H1 (cell line): Measurements from ENCODE around the gene DCAF8. TPM values are rescaled to one million over a fixed set of nuclear protein-coding genes. Genes with fewer than 3 reads are reported as not detected.

ENCODE experiments used
- CTCF ChIA-PET: fragments of 300-600 bp; sonication (Branson Sonifier 250); formaldehyde crosslinking; loops from one replicate; lab custom pipeline; 2021; ENCODE audit not compliant: partially characterized antibody; lab: Charles Lee
- POLR2A ChIA-PET: fragments of 300-600 bp; sonication (Branson Sonifier 250); formaldehyde crosslinking; loops from one replicate; lab custom pipeline; 2021; ENCODE audit warnings: inconsistent platforms; ENCODE audit not compliant: partially characterized antibody; lab: Charles Lee
- DNase-seq, 2 experiments: peaks; one replicate each; pipeline versions ENCODE4 v3.0.0 to v3.0.0-alpha.2; 2010 to 2022; ENCODE audit warnings: low spot score in 2 of 2, low read depth in 1 of 2, mixed read lengths in 1 of 2
- FAIRE-seq: peaks from 2 replicates; lab custom pipeline; 2011; peaks lifted over from hg19 to GRCh38; lab: Jason Lieb, UNC
- H2AFZ ChIP-seq: 2 replicates; pipeline ENCODE4 v1.8.1; 2012; ENCODE audit warnings: low read length, inconsistent platforms
- H2AK5ac ChIP-seq: 2 replicates; pipeline ENCODE4 v1.6.1; 2013; ENCODE audit warnings: low read depth, low read length
- H2BK120ac ChIP-seq: replicated peaks from 2 replicates; pipeline ENCODE3; 2013; ENCODE audit warnings: low read depth, low read length, inconsistent platforms
- H2BK12ac ChIP-seq: 2 replicates; pipeline ENCODE4 v1.6.1; 2013; ENCODE audit warnings: low read depth, low read length
- H2BK15ac ChIP-seq: 2 replicates; pipeline ENCODE4 v1.6.1; 2013; ENCODE audit warnings: low read length
- H2BK20ac ChIP-seq: 2 replicates; pipeline ENCODE4 v1.6.1; 2013; ENCODE audit warnings: low read length
- H2BK5ac ChIP-seq: 2 replicates; pipeline ENCODE4 v1.6.1; 2013; ENCODE audit warnings: low read depth, low read length
- H3K14ac ChIP-seq: 2 replicates; pipeline ENCODE4 v1.6.1; 2013; ENCODE audit warnings: inconsistent platforms; ENCODE audit not compliant: insufficient read length
- H3K18ac ChIP-seq: 2 replicates; pipeline ENCODE4 v1.6.1; 2013; ENCODE audit warnings: low read length; ENCODE audit errors: extremely low read depth
- H3K23ac ChIP-seq: 2 replicates; pipeline ENCODE4 v1.6.1; 2013; ENCODE audit warnings: inconsistent platforms; ENCODE audit not compliant: insufficient read length
- H3K23me2 ChIP-seq: 2 replicates; pipeline ENCODE4 v1.6.1; 2013; ENCODE audit warnings: low read depth, low read length
- H3K27ac ChIP-seq: 2 replicates; pipeline ENCODE4 v1.6.1; 2011; ENCODE audit warnings: low read depth, low read length, inconsistent platforms
- H3K27me3 ChIP-seq, 4 experiments: replicated peaks in 1 of 4; 1 replicate in 1 of 4; 2 replicates in 3 of 4; pipeline versions ENCODE4 v1.6.1 to v1.8.1; 2011 to 2013; ENCODE audit warnings: low read length in 3 of 4, mild to moderate bottlenecking in 3 of 4, inconsistent platforms in 2 of 4, mixed read lengths in 2 of 4, moderate library complexity in 1 of 4; ENCODE audit not compliant: control insufficient read depth in 3 of 4, insufficient read depth in 3 of 4; ENCODE audit errors: extremely low read depth in 1 of 4
- H3K36me3 ChIP-seq, 4 experiments: 2 replicates each; pipeline versions ENCODE4 v1.6.1 to v1.8.1; 2011 to 2013; ENCODE audit warnings: mild to moderate bottlenecking in 4 of 4, low read length in 3 of 4, moderate library complexity in 2 of 4, control low read depth in 1 of 4, inconsistent platforms in 1 of 4; ENCODE audit not compliant: insufficient read depth in 4 of 4, control insufficient read depth in 2 of 4
- H3K4ac ChIP-seq: replicated peaks from 2 replicates; pipeline ENCODE3; 2013; ENCODE audit warnings: low read length, low read depth, mixed read lengths, inconsistent platforms; ENCODE audit not compliant: insufficient read length
- H3K4me1 ChIP-seq, 4 experiments: replicated peaks in 1 of 4; 1 replicate in 1 of 4; 2 replicates in 3 of 4; pipeline versions ENCODE4 v1.6.1 to v1.8.1; 2011 to 2013; ENCODE audit warnings: low read length in 3 of 4, inconsistent platforms in 2 of 4, mixed read lengths in 1 of 4; ENCODE audit not compliant: insufficient read depth in 4 of 4, control insufficient read depth in 3 of 4
- H3K4me2 ChIP-seq, 2 experiments: 2 replicates each; pipeline versions ENCODE4 v1.6.1 to v1.8.1; 2011 to 2013; ENCODE audit warnings: low read depth in 2 of 2, low read length in 2 of 2, control low read depth in 1 of 2, inconsistent platforms in 1 of 2, mild to moderate bottlenecking in 1 of 2; ENCODE audit not compliant: insufficient read depth in 1 of 2
- H3K4me3 ChIP-seq, 4 experiments: fragments of 200-600, 300-600 bp in 1 of 4; sonication (generic), shearing (Covaris generic), sonication (Bioruptor Twin) in 1 of 4; 2 replicates each; pipeline versions ENCODE4 v1.5.1 to v1.8.1; 2011 to 2016; ENCODE audit warnings: low read length in 4 of 4, low read depth in 3 of 4, control low read depth in 2 of 4, inconsistent platforms in 2 of 4, mild to moderate bottlenecking in 2 of 4, mixed read lengths in 1 of 4, moderate library complexity in 1 of 4; ENCODE audit not compliant: insufficient read depth in 2 of 4; ENCODE audit errors: extremely low read depth in 1 of 4
- H3K56ac ChIP-seq: replicated peaks from 2 replicates; pipeline ENCODE3; 2013; ENCODE audit warnings: low read depth, mild to moderate bottlenecking, mixed read lengths, low read length, inconsistent platforms; ENCODE audit not compliant: insufficient read length
- H3K79me1 ChIP-seq: 2 replicates; pipeline ENCODE4 v1.6.1; 2013; ENCODE audit warnings: low read depth, low read length, control low read depth
- H3K79me2 ChIP-seq, 2 experiments: 2 replicates each; pipeline versions ENCODE4 v1.6.1 to v1.8.1; 2012 to 2013; ENCODE audit warnings: low read length in 2 of 2, mild to moderate bottlenecking in 2 of 2, inconsistent platforms in 1 of 2; ENCODE audit not compliant: insufficient read depth in 2 of 2, control insufficient read depth in 1 of 2
- H3K9ac ChIP-seq, 4 experiments: replicated peaks in 1 of 4; 1 replicate in 1 of 4; 2 replicates in 3 of 4; pipeline versions ENCODE4 v1.6.1 to v1.8.1; 2011 to 2013; ENCODE audit warnings: low read depth in 3 of 4, low read length in 3 of 4, control low read depth in 2 of 4, mild to moderate bottlenecking in 2 of 4, moderate library complexity in 2 of 4, inconsistent platforms in 1 of 4; ENCODE audit errors: extremely low read depth in 1 of 4
- H3K9me3 ChIP-seq, 2 experiments: 2 replicates each; pipeline versions ENCODE4 v1.6.1 to v1.8.1; 2012 to 2013; ENCODE audit warnings: mild to moderate bottlenecking in 2 of 2, moderate library complexity in 2 of 2, control low read depth in 1 of 2, inconsistent platforms in 1 of 2, low read depth in 1 of 2, low read length in 1 of 2, mixed read lengths in 1 of 2; ENCODE audit not compliant: insufficient read depth in 2 of 2
- H4K20me1 ChIP-seq, 2 experiments: replicated peaks in 1 of 2; 2 replicates each; pipeline versions ENCODE3 to v1.8.1; 2011 to 2013; ENCODE audit warnings: inconsistent platforms in 2 of 2, low read length in 2 of 2, mild to moderate bottlenecking in 1 of 2; ENCODE audit not compliant: insufficient read depth in 2 of 2, control insufficient read depth in 1 of 2
- H4K5ac ChIP-seq: 2 replicates; pipeline ENCODE4 v1.6.1; 2013; ENCODE audit warnings: low read length, low read depth, mixed read lengths, inconsistent platforms; ENCODE audit not compliant: insufficient read length
- H4K8ac ChIP-seq: 2 replicates; pipeline ENCODE4 v1.8.0; 2013; ENCODE audit warnings: mild to moderate bottlenecking, moderate library complexity, low read length, inconsistent platforms; ENCODE audit not compliant: insufficient read depth; ENCODE audit errors: extremely low read depth
- H4K91ac ChIP-seq: replicated peaks from 2 replicates; pipeline ENCODE3; 2013; ENCODE audit warnings: low read length, mixed read lengths, inconsistent platforms; ENCODE audit not compliant: insufficient read length
- CHD1 ChIP-seq: IDR thresholded peaks from 2 replicates; pipeline ENCODE4 v1.6.1; 2012; ENCODE audit warnings: low read depth, low read length, improper control_type of control experiment
- CTCF ChIP-seq, 3 experiments: IDR thresholded peaks; 1 replicate in 2 of 3; 2 replicates in 1 of 3; pipeline versions ENCODE4 v1.5.1 to v1.6.1; 2011; ENCODE audit warnings: low read length in 3 of 3, mild to moderate bottlenecking in 3 of 3, inconsistent platforms in 2 of 3, low read depth in 1 of 3, moderate library complexity in 1 of 3; ENCODE audit not compliant: insufficient read depth in 1 of 3; ENCODE audit errors: control extremely low read depth in 1 of 3
- EGR1 ChIP-seq: IDR thresholded peaks from 2 replicates; pipeline ENCODE4 v1.6.1; 2011; ENCODE audit warnings: low read depth, low read length, borderline replicate concordance
- EP300 ChIP-seq, 2 experiments: IDR thresholded peaks; 1 replicate in 1 of 2; 2 replicates in 1 of 2; pipeline ENCODE4 v1.6.1; 2011 to 2012; ENCODE audit warnings: low read depth in 2 of 2, low read length in 2 of 2, mild to moderate bottlenecking in 2 of 2, borderline replicate concordance in 1 of 2, inconsistent platforms in 1 of 2, moderate library complexity in 1 of 2
- NANOG ChIP-seq: IDR thresholded peaks from 2 replicates; pipeline ENCODE4 v1.6.1; 2011; ENCODE audit warnings: low read length, low read depth, mild to moderate bottlenecking, inconsistent platforms; ENCODE audit not compliant: insufficient read depth, poor library complexity, severe bottlenecking
- SRF ChIP-seq: IDR thresholded peaks from 2 replicates; pipeline ENCODE4 v1.6.1; 2011; ENCODE audit warnings: mild to moderate bottlenecking, low read depth, low read length, moderate library complexity
- SUZ12 ChIP-seq: fragments of 200-600 bp; sonication (generic); IDR thresholded peaks from 2 replicates; pipeline ENCODE4 v1.6.1; 2012; ENCODE audit warnings: mild to moderate bottlenecking, inconsistent platforms, low read length, moderate library complexity, mixed read lengths
- TBP ChIP-seq: IDR thresholded peaks from 2 replicates; pipeline ENCODE4 v1.6.1; 2011; ENCODE audit warnings: low read depth, low read length, improper control_type of control experiment
- WGBS, 2 experiments: shearing (Covaris generic) in 1 of 2; methylation state at CpG; one replicate each; pipeline versions ENCODE4 v1.1.6 to v1.1.7; 2013 to 2015; ENCODE audit warnings: low lambda C conversion rate in 2 of 2, mixed read lengths in 2 of 2, inconsistent platforms in 1 of 2, low coverage in 1 of 2, missing lambda C conversion rate in 1 of 2; ENCODE audit not compliant: insufficient replicate concordance in 2 of 2, insufficient coverage in 1 of 2, insufficient read length in 1 of 2; ENCODE audit errors: extremely low coverage in 1 of 2, missing lambda C conversion rate in 1 of 2; 5-methylcytosine and 5-hydroxymethylcytosine counted together
- polyA plus RNA-seq, 7 experiments: library from polyadenylated mRNA; depleted of rRNA in 3 of 7; stranded (reverse) in 5 of 7; unstranded in 2 of 7; fragments of >200 nt in 5 of 7; fragments of 200-250 nt in 2 of 7; gene quantifications; 1 replicate in 5 of 7; 2 replicates in 1 of 7; 4 replicates in 1 of 7; pipeline versions ENCODE4 v1.2.1 to v1.2.3, GENCODE V29; 2011 to 2013; ENCODE audit warnings: missing spikeins in 2 of 7, mixed read lengths in 2 of 7
- total RNA-seq: library from RNA; stranded (reverse); fragmentation: NEBNext Ultra II Directional; extraction: Animal tissue kit (Norgen Biotek cat#: 25700); gene quantifications from 2 replicates; pipeline ENCODE4 v1.2.1, GENCODE V29; 2021
- TF ChIP-seq, protein P1 (sequence below): IDR thresholded peaks from 2 replicates; pipeline ENCODE4 v1.6.1; 2012; ENCODE audit warnings: inconsistent platforms

The DCAF8 gene
- total and polyA plus RNA-seq, 2 of the 8 experiments (the other 6 are each of a cell fraction or from before 2014, with no cell fraction given) = 68.2 to 110 TPM

DNA sequence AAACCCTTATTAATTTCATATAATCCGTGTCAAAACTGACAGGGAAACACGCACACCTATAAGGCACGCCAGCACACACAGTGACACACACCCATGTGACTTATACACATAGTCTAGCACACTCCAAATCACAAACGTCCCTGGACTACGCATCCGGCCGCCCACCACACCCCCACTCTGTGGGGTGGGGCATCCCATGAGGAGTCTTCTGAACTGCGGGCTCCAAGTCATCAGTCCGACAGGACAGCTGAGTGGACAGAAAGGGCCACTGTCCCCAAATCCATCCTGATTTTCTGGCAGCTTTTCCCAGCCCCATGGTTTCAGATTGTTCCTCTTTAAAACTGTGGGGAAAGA is 56.3 kb downstream of the DCAF8 start:
- Histone ChIP-seq H2BK12ac (peak overlapping the region; percentile 81; the same call in 1 of the 2 replicates), H3K4me1 (peaks cover 17 to 41% (median 20%) of the 10 kb centered on the region in 4 experiments), H2BK15ac (0 out of 2 replicates have a peak overlapping the region, but pooled peaks have one; percentile 11), H4K20me1 (peaks cover 0 to 13% of the 10 kb centered on the region in 2 experiments), H3K27me3 (no peaks in the 10 kb centered on the region), H2AK5ac (no peak overlapping the region), H3K4me2 (peak overlapping the region; percentile 93), H3K4me3 (peak overlapping the region; percentile 70 to 99 (median 86)), H2BK5ac (peak overlapping the region; percentile 86; the same call in 1 of the 2 replicates), H3K23me2 (peaks cover 9% of the 10 kb centered on the region), H3K9me3 (no peaks in the 10 kb centered on the region), H3K79me1 (peaks cover 8% of the 10 kb centered on the region), H3K36me3 (peaks cover 0 to 4% (median 0%) of the 10 kb centered on the region in 4 experiments; a peak in 2 of 8 replicates), H2BK20ac (no peak overlapping the region), H3K14ac (no peak overlapping the region), H3K18ac (no peak overlapping the region; the same call in 1 of the 2 replicates), H3K4ac (no peak overlapping the region), H3K27ac (no peak overlapping the region), H2BK120ac (no peak overlapping the region), H3K56ac (peak overlapping the region; percentile 56), H3K9ac (peak overlapping the region in 3 of 4 experiments; percentile 62 to 91 (median 65); a peak in 4 of 7 replicates), H3K79me2 (peaks cover 8% of the 10 kb centered on the region in 2 experiments; a peak in 2 of 4 replicates), H4K91ac (no peak overlapping the region), H2AFZ (no peak overlapping the region), H4K5ac (no peak overlapping the region), H4K8ac (no peak overlapping the region), H3K23ac (no peak overlapping the region)
- FAIRE-seq (no peak), DNase-seq (no peak)
- WGBS, 2 experiments = 24% methylated on average over 9 of the region's 9 CpGs; no CpG with 5 or more reads in 1 of the 2 experiments
- ChIA-PET POLR2A (interaction anchor here (0.7 to 11.3 kb wide), 10 partner anchors 8 to 116 kb away, joined by 3 to 107 read pairs (median 4); partner anchors contain the start of genes CASQ1 and DCAF8), CTCF (interaction anchor here (1.1 to 20.4 kb wide), 5 partner anchors 14 to 105 kb away, joined by 3 to 257 read pairs (median 105); partner anchors contain the start of gene CASQ1)
- no peak for TF ChIP-seq EP300 (IDR thresholded peaks at IDR 0.05; ENCODE audit: borderline replicate concordance in 1 of 2, low read depth in 2 of 2, low read length in 2 of 2)
- no peak for TF ChIP-seq NANOG
- no peak for TF ChIP-seq SUZ12
- TF ChIP-seq TBP = no peak
- TF ChIP-seq SRF = no peak
- TF ChIP-seq, protein P1, sequence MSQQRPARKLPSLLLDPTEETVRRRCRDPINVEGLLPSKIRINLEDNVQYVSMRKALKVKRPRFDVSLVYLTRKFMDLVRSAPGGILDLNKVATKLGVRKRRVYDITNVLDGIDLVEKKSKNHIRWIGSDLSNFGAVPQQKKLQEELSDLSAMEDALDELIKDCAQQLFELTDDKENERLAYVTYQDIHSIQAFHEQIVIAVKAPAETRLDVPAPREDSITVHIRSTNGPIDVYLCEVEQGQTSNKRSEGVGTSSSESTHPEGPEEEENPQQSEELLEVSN = no peak
- no peak for TF ChIP-seq CHD1
- TF ChIP-seq CTCF (IDR thresholded peaks at IDR 0.05; ENCODE audit: control extremely low read depth in 1 of 3, insufficient read depth in 1 of 3, low read depth in 1 of 3, low read length in 3 of 3) = no peak
- no peak for TF ChIP-seq EGR1
